Spleen (tissue), 7 donors: Measurements from ENCODE around the gene CHST1.

Experiments used
- POLR2A ChIP-seq, 3 donors: fragments of 450-650 bp; IDR thresholded peaks; one replicate each; pipeline ENCODE4 v1.5.1; 2017; ENCODE audit warnings: antibody characterized with exemption in 3 of 3, mild to moderate bottlenecking in 1 of 3
- TF ChIP-seq, protein P1 (sequence below), 11 experiments: fragments of 200-600 bp in 7 of 11; fragments of 450-650 bp in 4 of 11; sonication (generic) in 4 of 11; IDR thresholded peaks in 8 of 11; conservative IDR thresholded peaks in 3 of 11; 1 replicate in 7 of 11; 2 replicates in 4 of 11; pipeline versions ENCODE4 v1.4.0 to v1.8.0; 2016 to 2021; ENCODE audit warnings: antibody characterized with exemption in 11 of 11, inconsistent platforms in 4 of 11, mild to moderate bottlenecking in 1 of 11
- donor health status: DM: no; HTN: no; CAD: no; lungs with moderate emphysema.
- donor health status: DM: no; HTN: no; CAD: no.
- donor health status: DM: no; HTN: no; CAD: no.

DNA sequence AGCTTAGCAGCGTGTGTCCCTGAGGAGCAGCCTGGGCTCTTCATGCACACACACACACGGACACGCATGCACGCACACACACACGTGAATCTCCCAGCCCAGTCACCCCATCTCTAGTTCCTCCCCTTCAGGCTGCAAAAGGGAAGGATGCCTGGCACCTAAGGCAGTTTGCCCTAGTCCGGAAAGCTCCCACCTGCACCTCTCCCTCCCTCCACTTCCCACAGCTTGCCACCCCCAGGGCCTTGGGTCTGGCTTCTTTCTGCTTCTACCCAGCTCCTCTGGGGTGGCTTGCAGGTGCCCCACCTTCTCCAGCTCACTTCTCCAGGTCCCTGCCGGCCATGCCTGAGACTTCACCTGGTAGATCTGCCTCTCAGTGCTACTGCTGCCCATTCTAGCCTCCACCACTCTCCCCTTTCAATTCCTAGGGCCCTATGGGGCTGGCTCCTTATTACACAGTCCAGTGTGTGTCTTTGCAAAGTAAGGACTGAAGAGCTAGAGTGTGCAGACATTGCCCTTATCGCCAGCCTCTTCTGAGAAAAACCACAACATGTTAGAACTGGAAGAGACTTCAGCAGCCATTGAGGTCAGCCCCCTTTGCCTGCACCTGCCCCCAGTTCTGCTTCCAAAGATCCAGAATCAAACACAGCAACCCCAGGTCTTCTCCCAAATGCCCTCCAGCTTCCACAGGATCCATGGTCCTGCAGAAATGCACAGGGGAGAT, 33.5 kb upstream of the CHST1 start:
- no peak for TF ChIP-seq POLR2A (IDR thresholded peaks at IDR 0.05)
- TF ChIP-seq, protein P1, sequence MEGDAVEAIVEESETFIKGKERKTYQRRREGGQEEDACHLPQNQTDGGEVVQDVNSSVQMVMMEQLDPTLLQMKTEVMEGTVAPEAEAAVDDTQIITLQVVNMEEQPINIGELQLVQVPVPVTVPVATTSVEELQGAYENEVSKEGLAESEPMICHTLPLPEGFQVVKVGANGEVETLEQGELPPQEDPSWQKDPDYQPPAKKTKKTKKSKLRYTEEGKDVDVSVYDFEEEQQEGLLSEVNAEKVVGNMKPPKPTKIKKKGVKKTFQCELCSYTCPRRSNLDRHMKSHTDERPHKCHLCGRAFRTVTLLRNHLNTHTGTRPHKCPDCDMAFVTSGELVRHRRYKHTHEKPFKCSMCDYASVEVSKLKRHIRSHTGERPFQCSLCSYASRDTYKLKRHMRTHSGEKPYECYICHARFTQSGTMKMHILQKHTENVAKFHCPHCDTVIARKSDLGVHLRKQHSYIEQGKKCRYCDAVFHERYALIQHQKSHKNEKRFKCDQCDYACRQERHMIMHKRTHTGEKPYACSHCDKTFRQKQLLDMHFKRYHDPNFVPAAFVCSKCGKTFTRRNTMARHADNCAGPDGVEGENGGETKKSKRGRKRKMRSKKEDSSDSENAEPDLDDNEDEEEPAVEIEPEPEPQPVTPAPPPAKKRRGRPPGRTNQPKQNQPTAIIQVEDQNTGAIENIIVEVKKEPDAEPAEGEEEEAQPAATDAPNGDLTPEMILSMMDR (IDR thresholded peaks at IDR 0.05 in 8 of 11, conservative IDR thresholded peaks at IDR 0.05 in 3 of 11): no peak
